ENCODE results near the gene RHOF. TPM values are rescaled to one million over a fixed set of nuclear protein-coding genes. Genes with fewer than 3 reads are reported as not detected.

Gene RHOF
- polyA plus RNA-seq, 1 donor from 2014 or later, result 90.0 TPM

- peaks cover 6% of the 10 kb centered on the region for H3K36me3 Mint-ChIP-seq
- peaks cover 14 to 30% (median 22%) of the 10 kb centered on the region in 3 donors for H3K4me1 Mint-ChIP-seq
- H3K4me3 Mint-ChIP-seq, result peak overlapping the region; percentile 71 to 91 (median 84)
- peak overlapping the region in 2 of 3 donors; percentile 86 to 88 for H3K27ac Mint-ChIP-seq
- no peaks in the 10 kb centered on the region for H3K27me3 Mint-ChIP-seq
- no peaks in the 10 kb centered on the region for H3K9me3 Mint-ChIP-seq
Observed at GRCh38 chr12:121812320-121812871, 18.9 kb upstream of the RHOF start.

GRCh38 chr12:121811434-121812319, 18.2 kb upstream of the RHOF start:
- Mint-ChIP-seq H3K36me3 (peaks cover 6% of the 10 kb centered on the region), H3K9me3 (no peaks in the 10 kb centered on the region), H3K27me3 (no peaks in the 10 kb centered on the region), H3K27ac (peak overlapping the region; percentile 39 to 88 (median 86)), H3K4me3 (peak overlapping the region; percentile 75 to 91 (median 84)), H3K4me1 (peaks cover 15 to 32% (median 22%) of the 10 kb centered on the region in 3 donors)

GRCh38 chr12:121810833-121811433, 17.4 kb upstream of the RHOF start:
- Mint-ChIP-seq H3K27me3 (no peaks in the 10 kb centered on the region), H3K4me3 (peak overlapping the region; percentile 67 to 91 (median 78)), H3K27ac (peak overlapping the region in 2 of 3 donors; percentile 69 to 88), H3K36me3 (peaks cover 6% of the 10 kb centered on the region), H3K9me3 (no peaks in the 10 kb centered on the region), H3K4me1 (peaks cover 21 to 35% (median 25%) of the 10 kb centered on the region in 3 donors)

GRCh38 chr12:121810234-121810817, 16.8 kb upstream of the RHOF start:
- Mint-ChIP-seq H3K9me3 (no peaks in the 10 kb centered on the region), H3K4me3 (peak overlapping the region in 1 of 4 donors; percentile 67), H3K4me1 (peaks cover 21 to 38% (median 27%) of the 10 kb centered on the region in 3 donors), H3K36me3 (peaks cover 6% of the 10 kb centered on the region), H3K27me3 (no peaks in the 10 kb centered on the region), H3K27ac (peak overlapping the region in 2 of 3 donors; percentile 69 to 88)

- H3K4me1 Mint-ChIP-seq, result peaks cover 21 to 38% (median 27%) of the 10 kb centered on the region in 3 donors
- peaks cover 6% of the 10 kb centered on the region for H3K36me3 Mint-ChIP-seq
- H3K27me3 Mint-ChIP-seq, result no peaks in the 10 kb centered on the region
- no peaks in the 10 kb centered on the region for H3K9me3 Mint-ChIP-seq
- peak overlapping the region in 1 of 3 donors; percentile 58 for H3K27ac Mint-ChIP-seq
- peak overlapping the region in 1 of 4 donors; percentile 82 for H3K4me3 Mint-ChIP-seq
Observed at GRCh38 chr12:121809712-121810116, 16.2 kb upstream of the RHOF start.

- H3K9me3 Mint-ChIP-seq, result no peaks in the 10 kb centered on the region
- H3K27ac Mint-ChIP-seq, result peak overlapping the region in 2 of 3 donors; percentile 47 to 95
- no peaks in the 10 kb centered on the region for H3K27me3 Mint-ChIP-seq
- H3K4me1 Mint-ChIP-seq, result peaks cover 21 to 36% (median 27%) of the 10 kb centered on the region in 3 donors
- H3K4me3 Mint-ChIP-seq, result peak overlapping the region; percentile 12 to 82 (median 42)
- peaks cover 4% of the 10 kb centered on the region for H3K36me3 Mint-ChIP-seq
Observed at GRCh38 chr12:121808623-121809022, 15.1 kb upstream of the RHOF start.

GRCh38 chr12:121807642-121808347, 14.3 kb upstream of the RHOF start:
- no peaks in the 10 kb centered on the region for H3K9me3 Mint-ChIP-seq
- peak overlapping the region; percentile 68 to 92 (median 86) for H3K4me3 Mint-ChIP-seq
- peak overlapping the region; percentile 89 to 95 (median 91) for H3K27ac Mint-ChIP-seq
- H3K4me1 Mint-ChIP-seq, result peaks cover 21 to 29% (median 24%) of the 10 kb centered on the region in 3 donors
- H3K27me3 Mint-ChIP-seq, result no peaks in the 10 kb centered on the region
- peaks cover 2% of the 10 kb centered on the region for H3K36me3 Mint-ChIP-seq

- H3K4me3 Mint-ChIP-seq, result peak overlapping the region; percentile 89 to 97 (median 95)
- H3K9me3 Mint-ChIP-seq, result no peaks in the 10 kb centered on the region
- H3K4me1 Mint-ChIP-seq, result peaks cover 24 to 27% (median 24%) of the 10 kb centered on the region in 3 donors
- peak overlapping the region; percentile 95 to 97 (median 97) for H3K27ac Mint-ChIP-seq
- H3K27me3 Mint-ChIP-seq, result no peaks in the 10 kb centered on the region
- H3K36me3 Mint-ChIP-seq, result peaks cover 2% of the 10 kb centered on the region
Observed at GRCh38 chr12:121806546-121807423, 13.3 kb upstream of the RHOF start.

GRCh38 chr12:121806009-121806545, 12.6 kb upstream of the RHOF start:
- Mint-ChIP-seq H3K36me3 (peaks cover 3% of the 10 kb centered on the region), H3K9me3 (no peaks in the 10 kb centered on the region), H3K27ac (peak overlapping the region; percentile 95 to 97 (median 97)), H3K27me3 (no peaks in the 10 kb centered on the region), H3K4me1 (peaks cover 22 to 26% (median 23%) of the 10 kb centered on the region in 3 donors), H3K4me3 (peak overlapping the region; percentile 89 to 97 (median 95))

GRCh38 chr12:121805171-121806008, 11.9 kb upstream of the RHOF start:
- Mint-ChIP-seq H3K4me1 (peaks cover 17 to 20% (median 18%) of the 10 kb centered on the region in 3 donors), H3K36me3 (peaks cover 3% of the 10 kb centered on the region), H3K27me3 (no peaks in the 10 kb centered on the region), H3K27ac (peak overlapping the region; percentile 95 to 97 (median 97)), H3K9me3 (no peaks in the 10 kb centered on the region), H3K4me3 (peak overlapping the region; percentile 89 to 97 (median 95))

GRCh38 chr12:121804417-121805111, 11.1 kb upstream of the RHOF start:
- Mint-ChIP-seq H3K27me3 (no peaks in the 10 kb centered on the region), H3K27ac (peak overlapping the region; percentile 95 to 97 (median 97)), H3K4me3 (peak overlapping the region; percentile 89 to 98 (median 96)), H3K36me3 (peaks cover 3% of the 10 kb centered on the region), H3K9me3 (no peaks in the 10 kb centered on the region), H3K4me1 (peaks cover 16 to 18% (median 17%) of the 10 kb centered on the region in 3 donors)

- peak within 1 kb of the TSS; percentile 97 to 99 (median 98) for H3K27ac Mint-ChIP-seq
- no peaks in the 10 kb centered on the region for H3K27me3 Mint-ChIP-seq
- H3K36me3 Mint-ChIP-seq, result peaks cover 3% of the 10 kb centered on the region
- H3K4me1 Mint-ChIP-seq, result peaks cover 17 to 22% (median 20%) of the 10 kb centered on the region in 3 donors
- H3K9me3 Mint-ChIP-seq, result no peaks in the 10 kb centered on the region
- peak within 1 kb of the TSS; percentile 95 to 98 (median 96) for H3K4me3 Mint-ChIP-seq
Observed at GRCh38 chr12:121803861-121804416, 10.5 kb upstream of the RHOF start, which contains the start of gene SETD1B. SETD1B (plus strand) TSS chr12:121804009; CDS start chr12:121804738, 729 bp downstream.
